ENCODE data around the gene UBL4A. TPM values are rescaled to one million over a fixed set of nuclear protein-coding genes. Genes with fewer than 3 reads are reported as not detected.

The UBL4A gene
- total RNA-seq, 1 donor from 2014 or later = 29.2 TPM

DNA sequence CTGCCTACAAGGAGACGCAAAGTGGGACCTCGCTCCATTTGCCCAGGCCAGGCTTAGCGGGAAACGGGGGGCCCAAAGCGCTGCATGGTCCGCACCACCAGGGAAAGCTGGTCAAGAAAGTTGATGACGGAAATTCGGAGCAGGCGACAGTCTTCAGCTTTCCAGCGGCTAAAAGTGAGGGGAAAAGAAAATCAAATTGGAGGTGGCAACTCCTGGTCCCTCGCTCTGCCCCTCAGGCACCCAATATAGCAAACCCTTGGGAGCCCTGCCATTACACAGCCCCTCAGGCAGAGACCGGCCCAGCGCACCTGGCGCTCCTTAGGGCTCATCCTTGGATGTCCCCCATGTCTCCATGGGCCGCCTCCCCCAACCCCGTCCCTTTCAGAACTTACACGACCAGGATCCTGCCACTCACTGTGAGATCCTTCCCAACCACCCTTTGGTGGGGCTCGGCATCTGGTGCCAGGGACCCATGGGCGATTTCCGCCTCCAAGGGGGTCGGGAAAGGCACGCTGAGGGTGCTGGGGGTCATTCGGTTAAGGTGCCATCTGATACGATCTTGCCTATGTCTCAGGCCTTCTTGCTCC is 8.4 kb downstream of the UBL4A start:
- TF ChIP-seq, protein P1, sequence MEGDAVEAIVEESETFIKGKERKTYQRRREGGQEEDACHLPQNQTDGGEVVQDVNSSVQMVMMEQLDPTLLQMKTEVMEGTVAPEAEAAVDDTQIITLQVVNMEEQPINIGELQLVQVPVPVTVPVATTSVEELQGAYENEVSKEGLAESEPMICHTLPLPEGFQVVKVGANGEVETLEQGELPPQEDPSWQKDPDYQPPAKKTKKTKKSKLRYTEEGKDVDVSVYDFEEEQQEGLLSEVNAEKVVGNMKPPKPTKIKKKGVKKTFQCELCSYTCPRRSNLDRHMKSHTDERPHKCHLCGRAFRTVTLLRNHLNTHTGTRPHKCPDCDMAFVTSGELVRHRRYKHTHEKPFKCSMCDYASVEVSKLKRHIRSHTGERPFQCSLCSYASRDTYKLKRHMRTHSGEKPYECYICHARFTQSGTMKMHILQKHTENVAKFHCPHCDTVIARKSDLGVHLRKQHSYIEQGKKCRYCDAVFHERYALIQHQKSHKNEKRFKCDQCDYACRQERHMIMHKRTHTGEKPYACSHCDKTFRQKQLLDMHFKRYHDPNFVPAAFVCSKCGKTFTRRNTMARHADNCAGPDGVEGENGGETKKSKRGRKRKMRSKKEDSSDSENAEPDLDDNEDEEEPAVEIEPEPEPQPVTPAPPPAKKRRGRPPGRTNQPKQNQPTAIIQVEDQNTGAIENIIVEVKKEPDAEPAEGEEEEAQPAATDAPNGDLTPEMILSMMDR (IDR thresholded peaks at IDR 0.05; ENCODE audit: unreplicated experiment) = no peak
- H3K27ac Mint-ChIP-seq = peak overlapping the region; percentile 12
- no peaks in the 10 kb centered on the region for H3K27me3 Mint-ChIP-seq (ENCODE audit: low read depth)
- H3K4me3 Mint-ChIP-seq = peak overlapping the region; percentile 73
- no peak for DNase-seq (ENCODE audit: low spot score in 2 of 2, unreplicated experiment in 2 of 2)
- peaks cover 12% of the 10 kb centered on the region for H3K9me3 Mint-ChIP-seq
- H3K4me1 Mint-ChIP-seq = peaks cover 2% of the 10 kb centered on the region
- H3K36me3 Mint-ChIP-seq = peaks cover 12% of the 10 kb centered on the region

DNA sequence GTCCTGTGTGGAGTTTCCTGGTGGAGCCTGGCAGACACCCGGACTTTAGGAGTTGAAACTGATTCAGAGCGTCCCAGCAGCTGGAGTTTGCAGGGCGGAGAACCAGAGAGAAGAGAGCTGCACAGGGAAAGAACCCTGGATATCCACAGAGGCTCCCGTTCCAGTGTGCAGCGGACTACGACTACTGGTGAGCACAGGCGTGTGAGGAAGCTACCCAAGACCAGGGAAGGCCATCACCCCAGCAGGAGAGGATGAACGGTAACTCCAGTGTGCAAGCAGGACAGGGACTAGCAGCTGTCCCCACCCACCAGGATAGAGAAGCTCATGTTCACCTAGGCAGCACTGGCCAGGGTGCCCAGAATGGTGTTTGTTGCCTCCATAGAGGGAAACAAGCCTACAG is 9.6 kb downstream of the UBL4A start:
- TF ChIP-seq, protein P1 (IDR thresholded peaks at IDR 0.05; ENCODE audit: unreplicated experiment) = no peak
- Mint-ChIP-seq H3K4me1 (peaks cover 2% of the 10 kb centered on the region), H3K27ac (no peak overlapping the region), H3K9me3 (peaks cover 12% of the 10 kb centered on the region), H3K4me3 (no peak overlapping the region), H3K27me3 (ENCODE audit: low read depth) (no peaks in the 10 kb centered on the region), H3K36me3 (peaks cover 12% of the 10 kb centered on the region)
- DNase-seq (ENCODE audit: low spot score in 2 of 2, unreplicated experiment in 2 of 2) = no peak

DNA sequence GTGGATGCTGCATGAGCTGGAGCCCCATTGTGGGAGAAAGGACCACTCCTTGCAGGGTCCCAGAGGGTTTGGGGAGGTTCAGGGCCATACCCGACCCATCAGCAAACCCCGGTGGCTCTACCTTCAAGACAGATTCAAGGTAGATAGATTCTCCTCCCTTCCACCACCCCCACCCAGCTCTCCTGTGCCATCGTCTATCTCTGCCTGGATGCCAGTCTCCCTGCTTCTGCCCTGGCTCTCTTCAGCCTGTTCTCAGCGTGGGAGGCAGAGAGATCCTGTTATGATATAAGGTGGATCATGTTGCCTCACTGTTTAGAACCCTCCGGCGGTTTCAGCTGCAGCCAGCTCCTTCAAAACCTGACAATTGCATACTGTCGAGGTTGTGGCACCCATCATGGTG is 12.7 kb downstream of the UBL4A start:
- Mint-ChIP-seq H3K36me3 (peaks cover 12% of the 10 kb centered on the region), H3K4me3 (no peak overlapping the region), H3K4me1 (peaks cover 2% of the 10 kb centered on the region), H3K27me3 (ENCODE audit: low read depth) (no peaks in the 10 kb centered on the region), H3K9me3 (peaks cover 12% of the 10 kb centered on the region), H3K27ac (no peak overlapping the region)
- TF ChIP-seq, protein P1 (IDR thresholded peaks at IDR 0.05; ENCODE audit: unreplicated experiment) = no peak
- DNase-seq (ENCODE audit: low spot score in 2 of 2, unreplicated experiment in 2 of 2) = no peak

- H3K36me3 Mint-ChIP-seq = peaks cover 12% of the 10 kb centered on the region
- no peaks in the 10 kb centered on the region for H3K27me3 Mint-ChIP-seq (ENCODE audit: low read depth)
- no peaks in the 10 kb centered on the region for H3K4me1 Mint-ChIP-seq
- peaks cover 12% of the 10 kb centered on the region for H3K9me3 Mint-ChIP-seq
- no peak for DNase-seq (ENCODE audit: low spot score in 2 of 2, unreplicated experiment in 2 of 2)
- no peak overlapping the region for H3K4me3 Mint-ChIP-seq
- no peak overlapping the region for H3K27ac Mint-ChIP-seq
- TF ChIP-seq, protein P1 (IDR thresholded peaks at IDR 0.05; ENCODE audit: unreplicated experiment) = no peak
Observed at GRCh38 chrX:154472685-154473632, 13.5 kb downstream of the UBL4A start.

GRCh38 chrX:154471839-154472684 is 14.4 kb downstream of the UBL4A start:
- H3K9me3 Mint-ChIP-seq = peaks cover 12% of the 10 kb centered on the region
- no peak overlapping the region for H3K4me3 Mint-ChIP-seq
- no peaks in the 10 kb centered on the region for H3K27me3 Mint-ChIP-seq (ENCODE audit: low read depth)
- no peak for DNase-seq (ENCODE audit: low spot score in 2 of 2, unreplicated experiment in 2 of 2)
- no peaks in the 10 kb centered on the region for H3K4me1 Mint-ChIP-seq
- H3K36me3 Mint-ChIP-seq = peaks cover 12% of the 10 kb centered on the region
- TF ChIP-seq, protein P1 (IDR thresholded peaks at IDR 0.05; ENCODE audit: unreplicated experiment) = no peak
- H3K27ac Mint-ChIP-seq = no peak overlapping the region

All from mesothelial cell of epicardium (in vitro differentiated cells).